ENCODE results near the gene STC2.

Gene STC2

GRCh38 chr5:173314166-173314952 lies 13.9 kb downstream of the STC2 start:
- in situ Hi-C loops (cut with MboI; ENCODE audit: low sequenced_read_pairs) = no loop called here

GRCh38 chr5:173313351-173313801 lies 14.8 kb downstream of the STC2 start:
- in situ Hi-C loops (cut with MboI; ENCODE audit: low sequenced_read_pairs) = no loop called here

GRCh38 chr5:173312821-173313220 lies 15.4 kb downstream of the STC2 start:
- in situ Hi-C loops (cut with MboI; ENCODE audit: low sequenced_read_pairs) = no loop called here

- in situ Hi-C loops (cut with MboI; ENCODE audit: low sequenced_read_pairs) = no loop called here
Observed at GRCh38 chr5:173311818-173312585, 16.2 kb downstream of the STC2 start.

GRCh38 chr5:173310861-173311785 lies 17.1 kb downstream of the STC2 start:
- in situ Hi-C loops (cut with MboI; ENCODE audit: low sequenced_read_pairs) = no loop called here

- in situ Hi-C loops (cut with MboI; ENCODE audit: low sequenced_read_pairs) = no loop called here
Observed at GRCh38 chr5:173310218-173310769, 17.9 kb downstream of the STC2 start.

GRCh38 chr5:173309731-173310130 lies 18.5 kb downstream of the STC2 start:
- in situ Hi-C loops (cut with MboI; ENCODE audit: low sequenced_read_pairs) = no loop called here

- in situ Hi-C loops (cut with MboI; ENCODE audit: low sequenced_read_pairs) = no loop called here
Observed at GRCh38 chr5:173308226-173308625, 20.0 kb downstream of the STC2 start.

- in situ Hi-C loops (cut with MboI; ENCODE audit: low sequenced_read_pairs) = no loop called here
Observed at GRCh38 chr5:173307695-173308094, 20.5 kb downstream of the STC2 start.

GRCh38 chr5:173306695-173307094 lies 21.5 kb downstream of the STC2 start:
- in situ Hi-C loops (cut with MboI; ENCODE audit: low sequenced_read_pairs) = no loop called here

GRCh38 chr5:173304591-173304988 lies 23.6 kb downstream of the STC2 start:
- in situ Hi-C loops (cut with MboI; ENCODE audit: low sequenced_read_pairs) = no loop called here

- in situ Hi-C loops (cut with MboI; ENCODE audit: low sequenced_read_pairs) = no loop called here
Observed at GRCh38 chr5:173303878-173304590, 24.2 kb downstream of the STC2 start.

- in situ Hi-C loops (cut with MboI; ENCODE audit: low sequenced_read_pairs) = no loop called here
Observed at GRCh38 chr5:173302546-173303155, 25.6 kb downstream of the STC2 start.

GRCh38 chr5:173301695-173302545 lies 26.3 kb downstream of the STC2 start:
- in situ Hi-C loops (cut with MboI; ENCODE audit: low sequenced_read_pairs) = no loop called here

- in situ Hi-C loops (cut with MboI; ENCODE audit: low sequenced_read_pairs) = no loop called here
Observed at GRCh38 chr5:173300389-173301047, 27.7 kb downstream of the STC2 start.

- in situ Hi-C loops (cut with MboI; ENCODE audit: low sequenced_read_pairs) = no loop called here
Observed at GRCh38 chr5:173299820-173300219, 28.4 kb downstream of the STC2 start.

GRCh38 chr5:173298213-173298926 lies 29.8 kb downstream of the STC2 start:
- in situ Hi-C loops (cut with MboI; ENCODE audit: low sequenced_read_pairs) = no loop called here

- in situ Hi-C loops (cut with MboI; ENCODE audit: low sequenced_read_pairs) = no loop called here
Observed at GRCh38 chr5:173297813-173298212, 30.4 kb downstream of the STC2 start.
